Subcutaneous abdominal adipose tissue (tissue), 5 donors: ENCODE results near the gene PDE4D.
A peak's percentile ranks its signal among the peaks of the same experiment; 100 is the strongest.

Experiments
- H3K27ac ChIP-seq: one replicate; pipeline ENCODE4 v1.7.0; 2013; ENCODE audit warnings: low read depth, mild to moderate bottlenecking, inconsistent platforms, low read length, moderate library complexity
- H3K27me3 ChIP-seq, 5 donors: one replicate each; pipeline ENCODE4 v1.7.0; 2013; ENCODE audit warnings: low read length in 5 of 5, inconsistent platforms in 1 of 5; ENCODE audit not compliant: control insufficient read depth in 5 of 5, insufficient read depth in 4 of 5
- H3K36me3 ChIP-seq, 5 donors: one replicate each; pipeline ENCODE4 v1.7.0; 2013; ENCODE audit warnings: low read length in 5 of 5; ENCODE audit not compliant: control insufficient read depth in 5 of 5, insufficient read depth in 5 of 5
- H3K4me1 ChIP-seq, 5 donors: one replicate each; pipeline ENCODE4 v1.7.0; 2013; ENCODE audit warnings: low read length in 5 of 5, mild to moderate bottlenecking in 3 of 5, moderate library complexity in 1 of 5; ENCODE audit not compliant: control insufficient read depth in 5 of 5, insufficient read depth in 5 of 5
- H3K4me3 ChIP-seq, 5 donors: one replicate each; pipeline ENCODE4 v1.7.0; 2013; ENCODE audit warnings: low read length in 5 of 5, low read depth in 1 of 5
- H3K9ac ChIP-seq, 5 donors: one replicate each; pipeline ENCODE4 v1.7.0; 2013; ENCODE audit warnings: low read length in 5 of 5, mild to moderate bottlenecking in 4 of 5, moderate library complexity in 3 of 5
- H3K9me3 ChIP-seq, 5 donors: one replicate each; pipeline ENCODE4 v1.7.0; 2013; ENCODE audit warnings: low read length in 5 of 5; ENCODE audit not compliant: control insufficient read depth in 5 of 5
- donor health status: healthy.
- donor health status: healthy.
- donor health status: healthy.
- donor health status: healthy.
- donor health status: healthy.

Gene PDE4D

DNA sequence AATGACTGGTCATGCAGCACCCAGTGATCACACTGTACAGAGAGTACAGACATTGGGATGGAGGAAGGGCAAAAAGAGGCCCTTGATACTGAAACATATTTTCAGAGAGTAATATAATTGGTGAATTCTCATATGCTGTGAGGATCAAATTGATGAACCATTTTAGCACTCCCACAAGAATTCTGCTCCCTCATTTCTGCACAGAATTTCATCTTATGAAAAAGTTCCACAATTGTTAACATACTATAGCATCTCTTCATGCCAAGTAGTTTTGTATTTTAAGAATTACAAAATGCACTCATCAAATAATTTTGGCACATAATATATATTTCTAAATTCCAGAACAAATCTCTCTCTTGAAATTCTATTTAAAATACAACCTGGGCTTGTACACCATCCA, 351.2 kb downstream of the PDE4D start:
- H3K4me3 ChIP-seq = no peak overlapping the region
- peak overlapping the region; percentile 63 for H3K27ac ChIP-seq
- H3K4me1 ChIP-seq = peaks cover 0 to 31% (median 20%) of the 10 kb centered on the region in 5 donors
- H3K9ac ChIP-seq = no peak overlapping the region
- no peaks in the 10 kb centered on the region for H3K9me3 ChIP-seq
- no peaks in the 10 kb centered on the region for H3K27me3 ChIP-seq
- H3K36me3 ChIP-seq = no peaks in the 10 kb centered on the region

DNA sequence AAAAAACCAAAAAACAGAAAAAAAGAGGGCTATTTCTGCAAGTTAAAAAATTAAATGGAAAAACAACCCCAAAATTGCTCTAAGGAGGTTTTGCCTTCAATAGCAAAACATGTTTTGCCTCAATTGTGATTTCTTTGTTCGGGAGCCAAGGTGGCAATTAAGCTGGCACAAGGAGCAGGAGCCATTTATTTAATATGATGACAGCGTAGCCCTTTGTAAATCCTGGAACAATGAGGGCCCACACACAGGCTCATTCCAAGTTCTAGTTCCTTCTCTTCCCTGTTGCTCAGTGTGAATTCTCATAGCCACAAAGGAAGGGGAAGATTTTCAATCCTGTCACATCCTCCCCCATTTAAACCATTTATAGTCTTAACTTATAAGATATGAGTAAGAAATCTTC, 353.2 kb downstream of the PDE4D start:
- Histone ChIP-seq H3K27ac (no peak overlapping the region), H3K4me3 (no peak overlapping the region), H3K4me1 (peaks cover 0 to 31% (median 20%) of the 10 kb centered on the region in 5 donors), H3K9me3 (no peaks in the 10 kb centered on the region), H3K9ac (no peak overlapping the region), H3K27me3 (no peaks in the 10 kb centered on the region), H3K36me3 (no peaks in the 10 kb centered on the region)

DNA sequence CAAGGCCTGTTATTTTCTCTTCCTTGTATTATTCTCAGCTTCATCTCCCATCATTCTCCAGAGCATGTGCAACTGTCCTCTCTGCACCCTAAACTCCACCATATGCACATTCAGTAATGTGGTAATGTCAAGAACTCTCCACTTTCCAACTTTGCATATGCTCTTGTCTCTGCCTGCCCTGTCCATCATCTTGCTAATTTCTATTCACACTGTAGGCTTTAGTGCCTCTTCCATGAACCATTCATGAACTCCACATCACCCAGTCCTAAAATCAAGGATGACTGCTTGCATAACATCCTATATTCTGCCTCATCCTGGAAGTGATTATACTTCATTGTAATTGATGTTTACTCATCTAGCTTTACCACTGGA, 354.8 kb downstream of the PDE4D start:
- H3K27ac ChIP-seq = no peak overlapping the region
- no peak overlapping the region for H3K4me3 ChIP-seq
- H3K9ac ChIP-seq = no peak overlapping the region
- H3K9me3 ChIP-seq = no peaks in the 10 kb centered on the region
- H3K4me1 ChIP-seq = peaks cover 0 to 22% (median 12%) of the 10 kb centered on the region in 5 donors
- H3K27me3 ChIP-seq = no peaks in the 10 kb centered on the region
- H3K36me3 ChIP-seq = no peaks in the 10 kb centered on the region

DNA sequence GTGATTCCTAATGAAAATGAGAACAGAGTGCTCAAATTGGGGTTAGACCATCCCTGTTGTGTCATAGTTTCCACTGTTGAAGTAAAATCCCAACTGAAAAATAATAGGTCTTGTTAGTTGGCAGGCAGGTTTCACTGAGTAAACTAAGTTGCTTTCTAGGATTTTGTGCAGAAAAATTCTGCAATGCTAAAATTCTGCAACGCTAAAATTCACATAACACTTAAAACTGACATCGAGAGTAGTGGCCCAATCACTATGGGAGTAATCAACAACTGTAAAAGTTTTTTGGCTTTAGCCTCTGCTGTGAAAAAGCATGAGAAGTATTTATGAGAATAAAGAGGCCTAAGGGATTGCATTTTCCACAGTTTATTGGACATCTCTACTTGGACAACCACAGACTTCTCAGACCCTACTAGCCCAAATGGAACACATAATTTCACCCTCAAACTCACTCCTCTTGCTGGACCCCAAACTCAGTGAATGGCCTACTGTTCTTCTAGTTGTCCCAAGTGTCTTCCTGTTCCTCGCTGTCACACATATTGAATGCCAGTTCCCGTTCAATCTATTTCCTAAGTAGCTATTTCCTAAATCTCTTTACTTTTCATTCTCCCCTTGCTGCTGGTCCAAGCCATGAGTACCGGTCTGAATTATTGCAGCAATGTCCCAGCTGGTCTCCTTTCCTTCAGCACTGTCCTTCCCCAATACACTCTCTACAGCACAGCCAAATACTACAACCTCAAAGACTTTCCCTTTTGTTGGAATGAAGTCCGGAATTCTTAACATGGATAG, 355.4 kb downstream of the PDE4D start:
- H3K9me3 ChIP-seq = no peaks in the 10 kb centered on the region
- H3K4me1 ChIP-seq = peaks cover 0 to 16% (median 6%) of the 10 kb centered on the region in 5 donors
- no peak overlapping the region for H3K4me3 ChIP-seq
- H3K27me3 ChIP-seq = no peaks in the 10 kb centered on the region
- H3K36me3 ChIP-seq = no peaks in the 10 kb centered on the region
- H3K9ac ChIP-seq = no peak overlapping the region
- H3K27ac ChIP-seq = no peak overlapping the region

DNA sequence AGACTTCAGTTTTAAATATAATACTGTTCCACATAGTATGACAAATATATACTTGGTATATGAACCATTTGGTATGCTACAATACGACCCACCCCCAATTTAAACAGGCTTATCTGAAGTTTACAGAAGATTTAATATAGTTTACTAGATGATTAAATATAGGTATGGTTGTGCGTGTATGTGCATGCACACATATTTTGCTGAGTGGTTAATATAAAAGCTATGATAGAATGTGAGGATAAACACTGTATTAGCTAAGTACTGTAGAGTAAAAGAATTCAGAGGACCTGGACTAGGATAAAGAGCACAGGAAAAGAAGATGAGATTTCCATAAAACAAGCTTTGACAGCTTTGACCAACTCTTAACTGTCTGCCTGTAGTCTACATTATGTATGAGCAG, 356.7 kb downstream of the PDE4D start:
- H3K4me3 ChIP-seq = no peak overlapping the region
- H3K27me3 ChIP-seq = no peaks in the 10 kb centered on the region
- H3K9me3 ChIP-seq = no peaks in the 10 kb centered on the region
- H3K9ac ChIP-seq = no peak overlapping the region
- peaks cover 0 to 9% (median 0%) of the 10 kb centered on the region in 5 donors for H3K4me1 ChIP-seq
- H3K27ac ChIP-seq = no peak overlapping the region
- H3K36me3 ChIP-seq = no peaks in the 10 kb centered on the region

DNA sequence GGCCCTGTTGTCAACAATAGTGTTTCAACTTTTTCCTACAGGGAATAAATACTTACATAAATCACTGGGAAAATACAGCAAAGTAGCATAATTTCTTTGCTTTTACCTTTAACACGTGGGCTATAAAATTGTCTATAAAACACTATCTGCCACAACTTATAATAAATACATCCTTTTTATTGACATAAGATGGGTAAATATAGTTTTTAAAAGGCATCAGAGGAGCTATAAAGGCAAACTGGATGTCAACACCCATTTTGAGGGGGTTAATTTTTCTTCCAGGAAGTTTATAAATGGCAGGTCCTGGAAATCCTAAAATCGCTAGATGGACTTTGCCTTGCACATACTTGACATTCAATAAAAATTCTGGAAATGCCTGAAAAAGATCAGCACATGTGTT, 358.0 kb downstream of the PDE4D start:
- H3K4me1 ChIP-seq = peaks cover 0 to 9% (median 0%) of the 10 kb centered on the region in 5 donors
- no peaks in the 10 kb centered on the region for H3K27me3 ChIP-seq
- no peaks in the 10 kb centered on the region for H3K9me3 ChIP-seq
- no peaks in the 10 kb centered on the region for H3K36me3 ChIP-seq
- no peak overlapping the region for H3K27ac ChIP-seq
- no peak overlapping the region for H3K9ac ChIP-seq
- H3K4me3 ChIP-seq = no peak overlapping the region

- H3K27me3 ChIP-seq = no peaks in the 10 kb centered on the region
These were observed 359.8 kb downstream of the PDE4D start for GRCh38 chr5:59533730-59534108.

GRCh38 chr5:59532979-59533729, 360.4 kb downstream of the PDE4D start:
- Histone ChIP-seq H3K27me3 (no peaks in the 10 kb centered on the region), H3K9me3 (no peaks in the 10 kb centered on the region), H3K27ac (no peak overlapping the region), H3K36me3 (no peaks in the 10 kb centered on the region), H3K9ac (no peak overlapping the region), H3K4me1 (peaks cover 0 to 3% (median 0%) of the 10 kb centered on the region in 5 donors), H3K4me3 (no peak overlapping the region)

More at GRCh38 chr5:59533730-59534108, 359.8 kb downstream of the PDE4D start:
- no peak overlapping the region for H3K4me3 ChIP-seq
- no peak overlapping the region for H3K9ac ChIP-seq
- no peaks in the 10 kb centered on the region for H3K9me3 ChIP-seq
- no peaks in the 10 kb centered on the region for H3K36me3 ChIP-seq
- no peak overlapping the region for H3K27ac ChIP-seq
- H3K4me1 ChIP-seq = peaks cover 0 to 8% (median 0%) of the 10 kb centered on the region in 5 donors

- Histone ChIP-seq H3K4me3 (no peak overlapping the region), H3K9ac (no peak overlapping the region), H3K27me3 (no peaks in the 10 kb centered on the region)
These were observed 364.3 kb downstream of the PDE4D start for GRCh38 chr5:59529239-59529638.

DNA sequence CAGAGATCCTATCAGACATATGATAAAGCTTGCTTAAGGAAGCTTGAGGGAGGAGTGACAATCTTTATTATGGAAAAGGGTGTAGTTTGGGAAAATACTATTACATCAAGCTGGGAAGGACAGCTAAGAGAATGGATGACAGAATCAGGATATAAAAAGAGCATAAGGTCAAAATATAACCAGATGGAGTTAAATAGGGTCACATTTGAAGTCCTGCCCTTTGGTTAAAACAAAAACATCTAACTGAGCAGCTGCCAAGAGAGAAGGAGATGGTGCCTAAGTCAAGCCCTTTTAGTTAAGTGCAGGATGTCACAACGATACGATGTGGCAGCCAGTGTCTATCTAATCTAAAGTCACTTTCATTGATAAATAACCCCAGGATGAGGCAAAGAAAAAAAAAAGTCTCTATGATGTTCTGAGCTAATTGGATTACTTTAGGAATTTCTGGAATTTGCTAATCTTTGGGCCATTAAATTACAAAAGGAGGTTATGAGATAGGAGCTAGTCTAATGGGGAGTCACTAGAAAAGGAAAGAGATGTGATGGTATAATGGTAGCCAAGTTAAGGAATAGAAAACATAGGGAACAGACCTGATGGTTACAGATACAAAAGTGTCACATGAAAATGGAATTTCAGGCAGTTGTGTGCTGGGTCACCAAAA, 365.2 kb downstream of the PDE4D start:
- H3K27me3 ChIP-seq = no peaks in the 10 kb centered on the region

More at GRCh38 chr5:59529239-59529638, 364.3 kb downstream of the PDE4D start:
- Histone ChIP-seq H3K9me3 (peaks cover 0 to under 1% (median 0%) of the 10 kb centered on the region in 5 donors), H3K4me1 (no peaks in the 10 kb centered on the region), H3K27ac (no peak overlapping the region), H3K36me3 (no peaks in the 10 kb centered on the region)

More for the DNA sequence above, 365.2 kb downstream of the PDE4D start:
- Histone ChIP-seq H3K4me3 (no peak overlapping the region), H3K27ac (no peak overlapping the region), H3K4me1 (no peaks in the 10 kb centered on the region), H3K36me3 (no peaks in the 10 kb centered on the region), H3K9ac (no peak overlapping the region), H3K9me3 (peaks cover 0 to 8% (median 0%) of the 10 kb centered on the region in 5 donors)
